Measurements from ENCODE around the gene MACROD2.

Gene MACROD2

DNA sequence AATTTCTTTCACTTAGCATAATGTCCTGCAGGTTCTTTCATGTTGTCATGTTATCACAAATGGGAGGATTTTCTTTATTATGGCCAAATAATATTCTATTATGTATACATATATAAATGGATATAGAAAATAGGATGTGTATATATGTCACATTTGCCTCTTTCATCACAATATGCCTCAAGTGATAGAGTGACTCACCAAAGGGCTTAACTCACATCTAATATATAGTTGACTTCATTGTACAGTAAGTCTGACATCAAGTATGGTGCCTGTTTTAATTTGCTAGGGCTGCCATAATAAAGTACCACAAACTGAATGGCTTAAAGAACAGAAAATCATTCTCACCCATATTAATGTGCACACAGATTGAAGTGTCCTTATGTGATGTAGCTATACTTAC, 778.2 kb downstream of the MACROD2 start:
- TF ChIP-seq, protein P1, sequence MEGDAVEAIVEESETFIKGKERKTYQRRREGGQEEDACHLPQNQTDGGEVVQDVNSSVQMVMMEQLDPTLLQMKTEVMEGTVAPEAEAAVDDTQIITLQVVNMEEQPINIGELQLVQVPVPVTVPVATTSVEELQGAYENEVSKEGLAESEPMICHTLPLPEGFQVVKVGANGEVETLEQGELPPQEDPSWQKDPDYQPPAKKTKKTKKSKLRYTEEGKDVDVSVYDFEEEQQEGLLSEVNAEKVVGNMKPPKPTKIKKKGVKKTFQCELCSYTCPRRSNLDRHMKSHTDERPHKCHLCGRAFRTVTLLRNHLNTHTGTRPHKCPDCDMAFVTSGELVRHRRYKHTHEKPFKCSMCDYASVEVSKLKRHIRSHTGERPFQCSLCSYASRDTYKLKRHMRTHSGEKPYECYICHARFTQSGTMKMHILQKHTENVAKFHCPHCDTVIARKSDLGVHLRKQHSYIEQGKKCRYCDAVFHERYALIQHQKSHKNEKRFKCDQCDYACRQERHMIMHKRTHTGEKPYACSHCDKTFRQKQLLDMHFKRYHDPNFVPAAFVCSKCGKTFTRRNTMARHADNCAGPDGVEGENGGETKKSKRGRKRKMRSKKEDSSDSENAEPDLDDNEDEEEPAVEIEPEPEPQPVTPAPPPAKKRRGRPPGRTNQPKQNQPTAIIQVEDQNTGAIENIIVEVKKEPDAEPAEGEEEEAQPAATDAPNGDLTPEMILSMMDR (IDR thresholded peaks at IDR 0.05; ENCODE audit: insufficient read depth, missing control alignments) = no peak
- no peak for DNase-seq (ENCODE audit: insufficient read length, low spot score)
- no peak for FAIRE-seq

DNA sequence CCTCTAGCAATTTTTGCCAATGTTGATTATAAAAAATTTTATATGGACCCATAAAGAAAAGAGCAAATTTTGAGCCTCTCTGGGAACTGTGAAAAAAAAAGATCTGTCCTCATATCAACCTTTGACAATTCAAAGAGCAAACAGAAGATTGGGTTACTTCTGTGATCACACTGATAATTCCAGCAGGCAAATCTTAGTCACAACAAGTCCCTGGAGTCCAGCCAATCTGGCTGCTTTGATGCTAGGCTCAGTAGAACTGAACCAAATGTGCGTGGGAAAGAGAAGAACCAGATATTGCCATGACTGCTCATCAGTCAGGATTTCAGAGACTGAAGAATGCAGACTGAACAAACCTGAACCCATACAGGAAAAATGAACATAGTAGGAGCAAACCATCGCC, 780.5 kb downstream of the MACROD2 start:
- FAIRE-seq (no peak), DNase-seq (ENCODE audit: insufficient read length, low spot score) (no peak)
- TF ChIP-seq, protein P1 (IDR thresholded peaks at IDR 0.05; ENCODE audit: insufficient read depth, missing control alignments) = no peak

DNA sequence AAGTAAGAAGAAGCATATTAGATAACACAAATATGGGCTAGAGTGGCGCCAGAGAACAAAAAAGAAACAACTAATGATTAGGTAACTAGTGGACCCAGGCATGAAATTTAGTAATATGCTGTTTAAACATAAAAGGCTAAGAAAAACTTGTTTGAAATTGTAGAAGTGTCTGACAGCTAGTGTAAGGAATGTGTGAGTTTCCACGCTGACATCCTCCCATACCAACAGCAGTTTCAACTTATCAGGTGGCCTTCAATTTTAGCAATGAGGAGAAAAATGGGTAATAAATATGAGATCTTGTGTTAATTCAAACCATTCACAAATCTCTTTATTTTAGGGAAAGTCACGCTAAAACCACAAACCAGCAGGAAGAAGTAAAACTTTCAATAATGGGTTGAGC, 782.3 kb downstream of the MACROD2 start:
- no peak for FAIRE-seq
- TF ChIP-seq, protein P1 (IDR thresholded peaks at IDR 0.05; ENCODE audit: insufficient read depth, missing control alignments) = no peak
- DNase-seq (ENCODE audit: insufficient read length, low spot score) = no peak

DNA sequence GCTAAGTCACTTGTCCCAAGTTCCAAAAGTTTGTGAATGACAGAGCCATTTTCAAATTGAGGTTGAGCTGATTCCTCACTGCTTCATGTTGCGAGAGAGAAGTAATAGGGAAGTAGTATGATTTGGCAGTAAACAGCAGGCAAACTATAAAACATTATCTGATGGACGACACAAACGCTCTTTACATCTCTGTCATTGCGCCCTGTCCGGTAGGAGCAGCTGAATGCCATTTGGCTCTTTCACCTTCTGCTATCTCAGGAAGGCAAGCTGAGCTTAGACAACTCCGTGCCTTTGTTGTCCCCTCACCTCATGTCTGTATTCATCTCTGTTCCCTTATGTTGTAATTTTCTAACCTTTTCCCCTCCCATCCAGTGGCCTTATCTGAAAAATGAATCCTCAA, 782.8 kb downstream of the MACROD2 start:
- TF ChIP-seq, protein P1 (IDR thresholded peaks at IDR 0.05; ENCODE audit: insufficient read depth, missing control alignments) = no peak
- DNase-seq (ENCODE audit: insufficient read length, low spot score) (no peak), FAIRE-seq (no peak)

DNA sequence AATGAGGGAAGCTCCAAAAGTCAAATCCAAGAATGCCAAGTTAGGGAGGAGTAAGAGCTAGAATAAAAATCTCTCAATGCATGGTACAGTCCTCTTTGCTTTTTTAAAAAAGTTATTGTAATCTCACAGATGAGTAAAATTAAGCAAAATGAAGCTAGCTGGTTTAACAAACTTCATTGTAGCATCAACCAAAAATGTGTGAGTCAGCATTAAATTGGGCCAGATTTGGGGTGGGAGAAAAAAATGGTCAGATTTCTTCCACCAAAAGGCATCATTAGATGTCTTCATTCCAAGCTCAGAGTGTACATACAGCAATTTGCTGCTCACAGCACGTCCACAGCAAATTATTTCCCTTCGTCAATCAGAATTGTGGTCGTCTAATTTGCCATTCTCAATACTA, 783.6 kb downstream of the MACROD2 start:
- TF ChIP-seq, protein P1 (IDR thresholded peaks at IDR 0.05; ENCODE audit: insufficient read depth, missing control alignments) = no peak
- no peak for DNase-seq (ENCODE audit: insufficient read length, low spot score)
- FAIRE-seq = no peak

DNA sequence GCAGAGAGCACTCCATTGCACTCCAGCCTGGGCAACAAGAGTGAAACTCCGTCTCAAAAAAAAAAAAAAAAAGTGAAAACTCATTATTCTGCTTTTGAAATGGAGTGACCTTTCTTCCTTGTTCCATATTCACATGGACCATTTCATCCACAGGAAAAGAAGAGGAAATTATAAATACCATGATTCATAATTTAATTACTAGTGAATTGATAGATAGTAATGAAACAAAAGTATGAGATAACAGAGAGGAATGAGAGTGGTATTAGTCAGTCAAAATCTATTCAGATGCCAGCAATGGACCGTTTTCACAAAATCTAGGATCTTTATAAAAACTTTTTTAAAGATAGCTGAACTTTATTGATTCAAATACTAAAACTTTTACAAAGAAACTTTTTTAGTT, 785.2 kb downstream of the MACROD2 start:
- FAIRE-seq = no peak
- TF ChIP-seq, protein P1 (IDR thresholded peaks at IDR 0.05; ENCODE audit: insufficient read depth, missing control alignments) = no peak
- no peak for DNase-seq (ENCODE audit: insufficient read length, low spot score)

DNA sequence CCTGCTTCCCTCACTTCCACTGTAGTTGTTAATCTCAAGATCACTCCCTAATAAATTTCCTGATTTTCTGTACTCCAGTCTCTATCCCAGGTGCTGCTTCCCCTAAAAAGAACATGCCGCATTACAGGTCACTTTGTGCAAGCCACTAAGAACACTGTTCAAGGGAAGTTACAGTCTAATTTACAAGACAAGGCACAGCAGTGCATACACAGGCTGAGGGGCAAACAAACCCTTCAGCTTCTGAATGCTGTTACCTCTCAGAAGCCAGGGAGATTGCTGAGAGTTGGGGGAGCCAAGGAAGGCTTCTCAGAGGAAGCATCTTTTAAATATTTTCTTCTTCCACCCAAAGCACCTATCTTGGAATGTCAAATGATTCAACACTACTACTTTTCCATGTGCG, 787.4 kb downstream of the MACROD2 start:
- TF ChIP-seq, protein P1 (IDR thresholded peaks at IDR 0.05; ENCODE audit: insufficient read depth, missing control alignments) = no peak
- FAIRE-seq (no peak), DNase-seq (ENCODE audit: insufficient read length, low spot score) (no peak)

Data from D721Med (cell line).